Keratinocyte (primary cell): ENCODE results near the gene SEC24C. TPM values are rescaled to one million over a fixed set of nuclear protein-coding genes. Genes with fewer than 3 reads are reported as not detected.
"Not testable (repeated sequence)": the region's sequence is repeated elsewhere in the genome, so short reads cannot be mapped to it uniquely, and the experiment has no call there.

Source experiments
- DNase-seq: peaks from one replicate; pipeline ENCODE4 v3.0.0-alpha.2; 2011; ENCODE audit warnings: low read depth, missing footprints, low spot score
- FAIRE-seq: peaks from 2 replicates; lab custom pipeline; 2011; peaks lifted over from hg19 to GRCh38; lab: Jason Lieb, UNC
- H2AFZ ChIP-seq: 2 replicates; pipeline ENCODE4 v1.6.0; 2012; ENCODE audit warnings: low read length, control low read depth, inconsistent platforms; ENCODE audit not compliant: control insufficient read depth
- H3K27ac ChIP-seq: 2 replicates; pipeline ENCODE4 v1.5.1; 2011; ENCODE audit warnings: low read length; ENCODE audit not compliant: control insufficient read depth, insufficient read depth
- H3K27me3 ChIP-seq: 3 replicates; pipeline ENCODE4 v1.6.0; 2011; ENCODE audit warnings: low read length; ENCODE audit not compliant: control insufficient read depth, insufficient read depth; ENCODE audit errors: extremely low read depth
- H3K36me3 ChIP-seq, 2 experiments: 2 replicates in 1 of 2; 3 replicates in 1 of 2; pipeline ENCODE4 v1.5.1; 2011; ENCODE audit warnings: low read length in 2 of 2, mild to moderate bottlenecking in 1 of 2; ENCODE audit not compliant: control insufficient read depth in 2 of 2, insufficient read depth in 2 of 2; ENCODE audit errors: extremely low read depth in 1 of 2
- H3K4me1 ChIP-seq: 3 replicates; pipeline ENCODE4 v1.5.1; 2011; ENCODE audit warnings: low read length; ENCODE audit not compliant: control insufficient read depth, insufficient read depth; ENCODE audit errors: extremely low read depth
- H3K4me2 ChIP-seq: 3 replicates; pipeline ENCODE4 v1.6.0; 2011; ENCODE audit warnings: low read depth, low read length; ENCODE audit not compliant: control insufficient read depth, insufficient read depth; ENCODE audit errors: extremely low read depth
- H3K4me3 ChIP-seq, 3 experiments: fragments of 200-600 bp in 1 of 3; sonication (generic) in 1 of 3; 2 replicates in 2 of 3; 3 replicates in 1 of 3; pipeline ENCODE4 v1.5.1; 2011 to 2016; ENCODE audit warnings: low read length in 3 of 3, mild to moderate bottlenecking in 3 of 3, control low read depth in 2 of 3, inconsistent platforms in 1 of 3, low read depth in 1 of 3, mixed read lengths in 1 of 3, mixed run types in 1 of 3, moderate library complexity in 1 of 3; ENCODE audit not compliant: control insufficient read depth in 2 of 3, insufficient read depth in 2 of 3; ENCODE audit errors: extremely low read depth in 1 of 3
- H3K79me2 ChIP-seq: 2 replicates; pipeline ENCODE4 v1.6.0; 2012; ENCODE audit warnings: low read length; ENCODE audit not compliant: control insufficient read depth, insufficient read depth
- H3K9ac ChIP-seq: 3 replicates; pipeline ENCODE4 v1.6.0; 2011; ENCODE audit warnings: low read length; ENCODE audit not compliant: control insufficient read depth, insufficient read depth; ENCODE audit errors: extremely low read depth
- H3K9me1 ChIP-seq: 3 replicates; pipeline ENCODE4 v1.6.0; 2011; ENCODE audit warnings: low read length; ENCODE audit not compliant: control insufficient read depth, insufficient read depth; ENCODE audit errors: extremely low read depth
- H3K9me3 ChIP-seq: 2 replicates; pipeline ENCODE4 v1.5.1; 2012; ENCODE audit warnings: low read depth, low read length; ENCODE audit not compliant: control insufficient read depth
- H4K20me1 ChIP-seq: 3 replicates; pipeline ENCODE4 v1.6.0; 2011; ENCODE audit warnings: low read length; ENCODE audit not compliant: control insufficient read depth, insufficient read depth; ENCODE audit errors: extremely low read depth
- CTCF ChIP-seq, 3 experiments: IDR thresholded peaks in 1 of 3; conservative IDR thresholded peaks in 1 of 3; optimal IDR thresholded peaks in 1 of 3; 2 replicates in 2 of 3; 3 replicates in 1 of 3; pipeline versions ENCODE3 to v1.5.1; 2011; ENCODE audit warnings: low read length in 3 of 3, mild to moderate bottlenecking in 3 of 3, moderate library complexity in 2 of 3, control low read depth in 1 of 3, inconsistent platforms in 1 of 3; ENCODE audit not compliant: insufficient read depth in 2 of 3; ENCODE audit errors: extremely low read depth in 1 of 3
- EZH2 ChIP-seq: IDR thresholded peaks from one replicate; pipeline ENCODE4 v1.6.1; 2012; ENCODE audit warnings: inconsistent platforms, mild to moderate bottlenecking, low read length, moderate library complexity
- dilution Hi-C: fragments of 300-500 bp; cut with MboI; formaldehyde crosslinking; loops from one replicate; pipeline ENCODE4 v1.7.0; 2020; ENCODE audit warnings: low sequenced_read_pairs; ENCODE audit not compliant: extremely low pct_ligation_motif_present
- polyA plus RNA-seq, 5 experiments: library from polyadenylated mRNA; depleted of rRNA in 3 of 5; stranded (reverse) in 3 of 5; stranded (forward) in 1 of 5; unstranded in 1 of 5; fragments of >200 nt; gene quantifications; 1 replicate in 1 of 5; 2 replicates in 3 of 5; 3 replicates in 1 of 5; pipeline versions ENCODE4 v1.2.1 to v1.2.3, GENCODE V29; 2011 to 2012; ENCODE audit warnings: missing spikeins in 2 of 5, low read depth in 1 of 5, low replicate concordance in 1 of 5

Gene SEC24C
- polyA plus RNA-seq, 1 donor (not counting 4 experiments of a cell fraction or from before 2014, with no cell fraction given) = 65.3 TPM

GRCh38 chr10:73734028-73734720 is 10.0 kb upstream of the SEC24C start:
- TF ChIP-seq CTCF (optimal IDR thresholded peaks at IDR 0.05 in 1 of 3, IDR thresholded peaks at IDR 0.05 in 1 of 3, conservative IDR thresholded peaks at IDR 0.05 in 1 of 3; ENCODE audit: extremely low read depth in 1 of 3, insufficient read depth in 2 of 3, low read length in 3 of 3) (no peak), EZH2 (no peak)
- no peak overlapping the region for H2AFZ ChIP-seq
- H4K20me1 ChIP-seq = no peaks in the 10 kb centered on the region
- no peaks in the 10 kb centered on the region for H3K9me3 ChIP-seq
- H3K36me3 ChIP-seq = peaks cover 0 to 5% of the 10 kb centered on the region in 2 experiments
- no peak for FAIRE-seq
- no peak for DNase-seq
- H3K4me3 ChIP-seq = no peak overlapping the region
- no peaks in the 10 kb centered on the region for H3K9me1 ChIP-seq
- dilution Hi-C loops = no loop called here
- no peak overlapping the region for H3K4me2 ChIP-seq
- peaks cover 31% of the 10 kb centered on the region for H3K79me2 ChIP-seq
- peaks cover 2% of the 10 kb centered on the region for H3K4me1 ChIP-seq
- H3K27ac ChIP-seq = no peak overlapping the region
- no peaks in the 10 kb centered on the region for H3K27me3 ChIP-seq
- H3K9ac ChIP-seq = no peak overlapping the region

DNA sequence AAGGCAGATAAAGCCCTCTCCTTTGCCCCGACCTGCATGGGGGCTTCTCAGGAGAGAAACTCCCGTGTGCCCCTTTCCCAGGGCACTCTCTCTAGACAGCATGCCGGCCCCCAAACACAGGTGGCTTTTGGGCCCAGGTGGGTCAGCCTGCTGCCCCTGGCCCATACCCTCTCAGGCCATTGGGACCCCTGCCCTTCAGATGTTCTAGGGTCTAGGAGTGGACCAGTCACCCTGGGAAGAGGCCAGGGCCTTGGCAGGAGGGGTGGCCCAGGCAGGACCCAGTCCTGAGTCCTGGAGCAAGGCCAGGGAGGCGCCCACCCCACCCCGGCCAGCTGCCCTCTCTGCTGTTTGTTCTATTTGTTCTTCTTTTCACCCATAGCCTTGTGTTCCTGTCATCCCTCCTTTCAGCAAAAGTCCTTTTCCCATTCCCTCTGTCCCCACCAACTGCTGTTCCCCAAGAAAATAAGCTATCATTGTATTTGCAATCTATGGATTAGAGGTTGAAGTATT is 9.3 kb upstream of the SEC24C start:
- H3K36me3 ChIP-seq = peaks cover 0 to 5% of the 10 kb centered on the region in 2 experiments
- H2AFZ ChIP-seq = no peak overlapping the region
- no peaks in the 10 kb centered on the region for H3K27me3 ChIP-seq
- no peak for DNase-seq
- no peak overlapping the region for H3K4me2 ChIP-seq
- H4K20me1 ChIP-seq = no peaks in the 10 kb centered on the region
- TF ChIP-seq CTCF (optimal IDR thresholded peaks at IDR 0.05 in 1 of 3, IDR thresholded peaks at IDR 0.05 in 1 of 3, conservative IDR thresholded peaks at IDR 0.05 in 1 of 3; ENCODE audit: extremely low read depth in 1 of 3, insufficient read depth in 2 of 3, low read length in 3 of 3) = no peak
- no peak overlapping the region for H3K27ac ChIP-seq
- H3K9me3 ChIP-seq = no peaks in the 10 kb centered on the region
- no peak overlapping the region for H3K4me3 ChIP-seq
- H3K4me1 ChIP-seq = peaks cover 2% of the 10 kb centered on the region
- H3K9me1 ChIP-seq = no peaks in the 10 kb centered on the region
- H3K9ac ChIP-seq = no peak overlapping the region
- dilution Hi-C loops = no loop called here
- FAIRE-seq = no peak
- peaks cover 31% of the 10 kb centered on the region for H3K79me2 ChIP-seq

GRCh38 chr10:73740501-73741254 is 3.5 kb upstream of the SEC24C start:
- H3K4me3 ChIP-seq, H3K9me1 ChIP-seq, H3K36me3 ChIP-seq, H4K20me1 ChIP-seq, H3K27ac ChIP-seq, dilution Hi-C loops, H2AFZ ChIP-seq, H3K4me2 ChIP-seq, FAIRE-seq, DNase-seq, H3K9me3 ChIP-seq, H3K27me3 ChIP-seq, H3K9ac ChIP-seq: not testable (repeated sequence)
- Histone ChIP-seq H3K79me2 (peaks cover 28% of the 10 kb centered on the region), H3K4me1 (peaks cover 14% of the 10 kb centered on the region)
